ENCODE results near the gene HEXA. TPM values are rescaled to one million over a fixed set of nuclear protein-coding genes. Genes with fewer than 3 reads are reported as not detected.
A peak's percentile ranks its signal among the peaks of the same experiment; 100 is the strongest.

Gene HEXA
- total and polyA plus RNA-seq, 8 donors, result 30.7 to 84.8 (median 58.0) TPM

DNA sequence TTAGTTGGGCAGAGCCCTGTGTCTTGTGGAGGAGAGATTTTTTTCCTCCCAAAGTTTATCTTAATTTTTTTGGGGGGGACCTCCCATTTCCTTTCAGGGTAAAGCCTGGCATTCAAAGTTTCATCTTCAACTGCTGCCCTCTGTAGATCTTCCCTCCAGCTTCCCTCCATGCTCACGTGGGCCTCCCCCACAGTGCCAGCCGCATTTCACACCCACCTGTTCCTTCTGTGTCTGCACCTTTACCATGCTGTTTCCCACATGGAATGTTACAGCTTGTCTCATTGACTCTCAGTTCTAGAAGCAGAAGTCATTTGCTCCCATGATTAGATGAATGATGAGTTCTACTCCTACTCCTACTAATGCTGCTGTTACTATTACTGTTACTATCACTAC is 62.4 kb downstream of the HEXA start:
- H3K4me3 ChIP-seq, result no peak overlapping the region
- 66 to 78% (median 74%) methylated on average over 2 of the region's 2 CpGs for WGBS, 5 donors
- no peaks in the 10 kb centered on the region for H3K27me3 ChIP-seq
- intact Hi-C loops (cut with DNase I; ENCODE audit: low total_unique reads), result no loop called here
- H3K36me3 ChIP-seq, result no peaks in the 10 kb centered on the region
- TF ChIP-seq POLR2A (IDR thresholded peaks at IDR 0.05), result no peak
- no peak for TF ChIP-seq CTCF (IDR thresholded peaks at IDR 0.05)
- no peak for TF ChIP-seq POLR2AphosphoS5 (IDR thresholded peaks at IDR 0.05)
- TF ChIP-seq EP300 (IDR thresholded peaks at IDR 0.05), result no peak
- no peak for DNase-seq
- H3K27ac ChIP-seq, result no peak overlapping the region
- no peaks in the 10 kb centered on the region for H3K9me3 ChIP-seq
- no peaks in the 10 kb centered on the region for H3K4me1 ChIP-seq

- TF ChIP-seq EP300 (IDR thresholded peaks at IDR 0.05) (no peak), POLR2AphosphoS5 (IDR thresholded peaks at IDR 0.05) (peak in 1 of 3 donors; percentile 24), POLR2A (IDR thresholded peaks at IDR 0.05) (no peak), CTCF (IDR thresholded peaks at IDR 0.05) (peak in 5 of 7 experiments; percentile 34 to 72 (median 54))
- 47 to 63% (median 48%) methylated on average over 2 of the region's 2 CpGs for WGBS, 5 donors
- H3K27ac ChIP-seq, result no peak overlapping the region
- intact Hi-C loops (cut with DNase I; ENCODE audit: low total_unique reads), result no loop called here
- no peaks in the 10 kb centered on the region for H3K4me1 ChIP-seq
- H3K9me3 ChIP-seq, result no peaks in the 10 kb centered on the region
- H3K36me3 ChIP-seq, result no peaks in the 10 kb centered on the region
- DNase-seq, result peak; percentile 61 to 83
- H3K4me3 ChIP-seq, result no peak overlapping the region
- H3K27me3 ChIP-seq, result no peaks in the 10 kb centered on the region
These were observed 63.0 kb downstream of the HEXA start for GRCh38 chr15:72312605-72313447.

DNA sequence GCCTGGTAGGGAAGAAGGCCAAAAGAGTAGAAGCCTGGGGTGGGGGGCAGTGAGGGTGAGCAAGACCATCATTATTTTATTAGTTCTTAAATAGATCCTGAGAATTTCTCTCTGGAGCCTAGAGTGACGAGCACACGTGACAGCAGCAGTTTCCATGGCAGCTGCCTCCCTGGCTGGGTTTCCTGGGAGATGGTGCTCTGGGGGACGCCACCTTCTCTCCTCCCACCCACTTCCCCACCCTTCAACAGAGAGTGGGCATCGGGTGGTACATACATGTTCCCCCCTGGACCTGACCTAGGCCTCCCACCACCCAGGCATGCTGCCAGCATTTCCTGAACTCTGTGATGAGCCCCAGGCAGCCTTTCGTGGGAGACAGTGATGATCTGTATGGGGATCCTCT is 68.8 kb downstream of the HEXA start:
- H3K36me3 ChIP-seq, result peaks cover 0 to 3% (median 0%) of the 10 kb centered on the region in 4 donors
- H3K27ac ChIP-seq, result no peak overlapping the region
- TF ChIP-seq EP300 (IDR thresholded peaks at IDR 0.05), result no peak
- TF ChIP-seq CTCF (IDR thresholded peaks at IDR 0.05), result no peak
- no peak for TF ChIP-seq POLR2A (IDR thresholded peaks at IDR 0.05)
- TF ChIP-seq POLR2AphosphoS5 (IDR thresholded peaks at IDR 0.05), result no peak
- intact Hi-C loops (cut with DNase I; ENCODE audit: low total_unique reads), result no loop called here
- 67 to 97% (median 78%) methylated on average over 3 to 5 of the region's 5 CpGs for WGBS, 5 donors
- no peak for DNase-seq
- no peaks in the 10 kb centered on the region for H3K4me1 ChIP-seq
- no peak overlapping the region for H3K4me3 ChIP-seq
- H3K27me3 ChIP-seq, result no peaks in the 10 kb centered on the region
- H3K9me3 ChIP-seq, result no peaks in the 10 kb centered on the region

GRCh38 chr15:72306211-72306785 is 69.5 kb downstream of the HEXA start:
- TF ChIP-seq EP300 (IDR thresholded peaks at IDR 0.05) (no peak), CTCF (IDR thresholded peaks at IDR 0.05) (no peak), POLR2AphosphoS5 (IDR thresholded peaks at IDR 0.05) (no peak), POLR2A (IDR thresholded peaks at IDR 0.05) (no peak)
- H3K27me3 ChIP-seq, result no peaks in the 10 kb centered on the region
- no peak overlapping the region for H3K4me3 ChIP-seq
- WGBS, 5 donors, result 55 to 68% (median 60%) methylated on average over 10 of the region's 10 CpGs
- no peaks in the 10 kb centered on the region for H3K9me3 ChIP-seq
- no peak overlapping the region for H3K27ac ChIP-seq
- peaks cover 0 to 3% (median 0%) of the 10 kb centered on the region in 4 donors for H3K36me3 ChIP-seq
- H3K4me1 ChIP-seq, result no peaks in the 10 kb centered on the region
- intact Hi-C loops (cut with DNase I; ENCODE audit: low total_unique reads), result no loop called here
- peak in 1 of 2 donors; percentile 54 for DNase-seq

Data from stomach (tissue), 9 donors.